ENCODE data around the gene STAM.

STAM gene

DNA sequence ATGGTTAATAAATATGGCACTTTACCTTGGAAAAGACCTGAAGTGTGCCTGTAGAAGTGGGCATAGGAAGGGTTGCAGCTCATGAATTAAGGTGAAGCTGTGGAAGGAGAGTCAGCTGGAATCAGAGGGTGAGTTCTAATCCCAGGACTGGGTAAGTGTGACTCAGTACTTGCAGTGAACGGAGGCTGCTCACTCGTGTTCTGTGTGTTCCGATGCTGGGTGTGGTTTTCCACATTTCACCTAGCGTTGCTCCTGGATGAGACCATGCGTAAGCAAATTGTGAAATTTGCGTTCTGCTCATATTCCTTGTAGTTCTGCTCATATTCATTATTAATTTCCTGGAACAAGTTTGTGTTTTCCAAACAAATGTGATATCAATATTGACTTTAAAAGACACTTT lies 85.7 kb downstream of the STAM start:
- H3K36me3 Mint-ChIP-seq (ENCODE audit: insufficient read depth) = no peaks in the 10 kb centered on the region
- H3K27ac Mint-ChIP-seq (ENCODE audit: low read depth) = no peak overlapping the region
- H3K4me3 Mint-ChIP-seq = no peak overlapping the region
- no peaks in the 10 kb centered on the region for H3K9me3 Mint-ChIP-seq
- no peaks in the 10 kb centered on the region for H3K27me3 Mint-ChIP-seq
- H3K4me1 Mint-ChIP-seq = no peaks in the 10 kb centered on the region
- ATAC-seq (replicated peaks; ENCODE audit: extremely low read depth, poor library complexity, severe bottlenecking) (no peak), DNase-seq (ENCODE audit: low spot score in 2 of 2) (no peak)

DNA sequence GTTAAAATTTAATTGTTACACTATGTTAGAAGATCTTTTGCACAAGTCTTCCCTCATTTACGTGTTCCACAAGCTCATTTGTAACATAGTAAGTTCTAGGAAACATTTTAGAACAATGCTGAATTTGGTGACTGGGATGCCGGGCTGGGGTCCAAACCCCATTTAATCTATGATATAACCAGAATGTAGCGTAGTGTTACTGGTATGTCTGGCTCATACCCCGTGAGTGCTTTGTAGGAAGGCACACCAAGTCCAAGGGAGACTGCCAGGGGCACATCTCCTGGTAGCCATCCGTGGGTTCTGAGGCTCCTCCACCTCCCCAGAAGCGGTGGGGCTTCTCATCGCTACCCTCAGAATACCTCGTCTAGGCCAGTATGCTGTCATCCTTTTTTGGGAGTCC lies 86.7 kb downstream of the STAM start:
- H3K36me3 Mint-ChIP-seq (ENCODE audit: insufficient read depth) = no peaks in the 10 kb centered on the region
- no peak overlapping the region for H3K4me3 Mint-ChIP-seq
- H3K27me3 Mint-ChIP-seq = no peaks in the 10 kb centered on the region
- no peak for ATAC-seq (replicated peaks; ENCODE audit: extremely low read depth, poor library complexity, severe bottlenecking)
- H3K27ac Mint-ChIP-seq (ENCODE audit: low read depth) = no peak overlapping the region
- no peaks in the 10 kb centered on the region for H3K9me3 Mint-ChIP-seq
- DNase-seq (ENCODE audit: low spot score in 2 of 2) = no peak
- no peaks in the 10 kb centered on the region for H3K4me1 Mint-ChIP-seq

DNA sequence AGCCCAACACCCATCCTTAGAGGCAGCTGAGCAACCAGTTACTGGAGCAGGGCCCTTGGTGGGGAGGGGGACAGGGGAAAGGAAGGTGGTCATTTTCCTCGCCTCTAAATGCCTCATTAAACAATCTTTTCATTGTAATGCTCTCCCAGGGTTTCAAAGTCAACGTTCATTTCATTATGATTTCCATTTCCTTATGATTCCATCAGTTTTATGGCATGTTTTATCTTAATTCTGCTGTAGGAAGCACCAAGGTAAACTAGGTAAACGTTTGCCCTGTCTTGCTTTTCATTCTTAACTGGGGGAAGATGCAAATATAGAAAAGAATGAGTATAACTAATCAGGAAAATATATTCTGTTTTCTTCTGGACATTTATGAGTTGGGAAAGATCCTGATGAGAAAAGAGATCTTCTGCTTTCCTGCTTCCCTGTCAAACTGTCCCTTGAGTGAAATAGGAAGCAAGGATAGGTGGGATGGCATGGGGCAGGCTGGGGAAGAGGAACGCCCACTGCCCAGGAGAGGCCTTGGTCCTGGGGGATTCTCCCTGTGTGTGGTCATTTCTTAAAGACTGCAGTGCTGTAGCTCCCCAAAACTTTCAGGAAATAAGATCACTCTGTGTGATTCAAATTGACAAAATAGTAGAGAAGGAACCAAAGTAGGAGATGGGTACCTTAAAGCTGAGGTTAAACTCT lies 87.5 kb downstream of the STAM start:
- Mint-ChIP-seq H3K4me1 (no peaks in the 10 kb centered on the region), H3K4me3 (no peak overlapping the region), H3K27me3 (no peaks in the 10 kb centered on the region), H3K36me3 (ENCODE audit: insufficient read depth) (no peaks in the 10 kb centered on the region), H3K9me3 (no peaks in the 10 kb centered on the region), H3K27ac (ENCODE audit: low read depth) (no peak overlapping the region)
- ATAC-seq (replicated peaks; ENCODE audit: extremely low read depth, poor library complexity, severe bottlenecking) (no peak), DNase-seq (ENCODE audit: low spot score in 2 of 2) (no peak)

DNA sequence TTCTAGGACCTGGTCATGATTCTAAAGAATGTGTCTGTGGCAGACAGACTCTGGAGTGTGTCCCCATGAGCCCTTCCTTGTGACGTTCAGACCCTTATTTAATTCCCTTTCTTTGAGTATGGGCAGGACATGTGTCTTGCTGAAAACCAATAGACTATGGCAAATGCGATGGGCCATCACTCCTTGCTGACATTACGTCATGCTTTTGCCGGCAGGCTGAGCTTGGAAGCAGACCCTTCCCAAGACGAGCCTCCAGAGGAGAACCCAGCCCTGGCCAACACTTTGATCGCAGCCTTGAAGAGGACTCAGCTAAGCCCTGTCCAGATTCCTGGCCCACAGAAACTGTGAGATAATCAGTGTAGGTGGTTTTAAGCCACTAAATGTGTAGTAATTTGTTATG lies 89.7 kb downstream of the STAM start:
- no peak overlapping the region for H3K4me3 Mint-ChIP-seq
- no peak overlapping the region for H3K27ac Mint-ChIP-seq (ENCODE audit: low read depth)
- no peaks in the 10 kb centered on the region for H3K9me3 Mint-ChIP-seq
- H3K4me1 Mint-ChIP-seq = no peaks in the 10 kb centered on the region
- DNase-seq (ENCODE audit: low spot score in 2 of 2) = no peak
- no peak for ATAC-seq (replicated peaks; ENCODE audit: extremely low read depth, poor library complexity, severe bottlenecking)
- H3K36me3 Mint-ChIP-seq (ENCODE audit: insufficient read depth) = no peaks in the 10 kb centered on the region
- no peaks in the 10 kb centered on the region for H3K27me3 Mint-ChIP-seq

DNA sequence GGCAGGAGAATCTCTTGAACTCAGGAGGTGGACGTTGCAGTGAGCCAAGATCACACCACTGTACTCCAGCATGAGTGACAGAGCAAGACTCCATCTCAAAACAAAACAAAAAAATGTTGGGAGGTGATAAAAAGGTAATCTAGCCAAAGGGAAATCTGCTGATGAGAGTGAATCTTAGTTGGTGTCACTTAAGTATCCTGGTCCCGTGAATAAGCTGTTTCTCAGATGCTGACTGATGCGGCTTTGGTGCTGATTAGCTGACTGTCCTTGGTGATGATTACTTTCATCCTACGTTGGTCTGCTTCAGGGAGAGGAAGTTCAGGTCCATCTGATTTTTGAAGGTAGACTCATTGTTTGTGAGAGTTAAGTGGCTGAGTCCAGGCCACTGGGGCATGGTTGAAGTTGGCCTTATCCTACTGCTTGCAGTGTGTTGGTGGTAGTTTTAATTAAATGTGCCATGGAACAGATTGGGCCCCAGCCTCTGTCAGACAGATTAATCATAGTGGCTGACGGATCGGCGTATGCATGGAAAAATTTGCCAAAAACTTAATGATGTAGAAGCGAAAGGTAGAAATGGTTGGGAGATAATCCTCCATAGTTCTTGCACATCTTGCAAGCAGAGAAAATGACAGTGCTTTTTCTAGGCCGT lies 90.6 kb downstream of the STAM start:
- H3K27me3 Mint-ChIP-seq = no peaks in the 10 kb centered on the region
- H3K4me1 Mint-ChIP-seq = no peaks in the 10 kb centered on the region
- no peaks in the 10 kb centered on the region for H3K9me3 Mint-ChIP-seq
- no peak for DNase-seq (ENCODE audit: low spot score in 2 of 2)
- no peak overlapping the region for H3K27ac Mint-ChIP-seq (ENCODE audit: low read depth)
- no peak overlapping the region for H3K4me3 Mint-ChIP-seq
- no peaks in the 10 kb centered on the region for H3K36me3 Mint-ChIP-seq (ENCODE audit: insufficient read depth)
- no peak for ATAC-seq (replicated peaks; ENCODE audit: extremely low read depth, poor library complexity, severe bottlenecking)

DNA sequence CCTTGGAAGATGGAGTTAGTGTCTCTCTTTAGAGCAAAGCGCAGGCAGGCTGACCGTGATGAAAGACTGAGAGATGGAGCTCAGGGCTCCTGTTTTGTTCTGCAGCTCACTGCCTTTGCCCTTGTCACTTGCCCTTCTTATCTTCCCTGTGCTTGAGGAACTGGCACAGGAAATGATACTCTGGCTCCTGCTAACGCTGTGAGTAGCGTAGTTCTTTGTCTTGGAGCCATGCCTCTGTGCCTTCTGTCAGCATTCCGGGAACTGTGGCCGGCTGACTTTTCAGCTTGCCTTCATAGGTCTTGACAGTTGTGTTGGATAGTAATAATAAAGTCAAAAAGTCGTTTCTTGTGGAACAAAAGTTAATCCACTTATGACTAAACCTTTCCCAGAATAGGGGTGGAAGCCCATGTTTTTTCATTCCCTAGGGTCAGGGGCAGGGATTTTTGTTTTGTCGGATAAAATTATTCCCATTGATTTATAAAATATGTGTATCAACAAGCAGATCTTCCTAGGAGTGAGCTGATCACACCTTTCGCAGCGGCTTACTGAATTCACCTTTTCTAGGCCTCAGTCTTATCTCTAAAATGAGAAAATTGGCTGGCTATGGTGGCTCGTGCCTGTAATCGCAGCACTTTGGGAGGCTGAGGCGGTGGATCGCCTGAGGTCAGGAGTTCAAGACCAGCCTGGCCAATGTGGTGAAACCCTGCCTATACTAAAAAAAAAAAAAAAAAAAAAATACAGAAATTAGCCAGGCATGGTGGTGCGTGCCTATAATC lies 91.4 kb downstream of the STAM start:
- Mint-ChIP-seq H3K9me3 (no peaks in the 10 kb centered on the region), H3K4me1 (no peaks in the 10 kb centered on the region), H3K36me3 (ENCODE audit: insufficient read depth) (no peaks in the 10 kb centered on the region), H3K4me3 (no peak overlapping the region), H3K27ac (ENCODE audit: low read depth) (no peak overlapping the region), H3K27me3 (no peaks in the 10 kb centered on the region)
- ATAC-seq (replicated peaks; ENCODE audit: extremely low read depth, poor library complexity, severe bottlenecking) = no peak
- DNase-seq (ENCODE audit: low spot score in 2 of 2) = no peak

DNA sequence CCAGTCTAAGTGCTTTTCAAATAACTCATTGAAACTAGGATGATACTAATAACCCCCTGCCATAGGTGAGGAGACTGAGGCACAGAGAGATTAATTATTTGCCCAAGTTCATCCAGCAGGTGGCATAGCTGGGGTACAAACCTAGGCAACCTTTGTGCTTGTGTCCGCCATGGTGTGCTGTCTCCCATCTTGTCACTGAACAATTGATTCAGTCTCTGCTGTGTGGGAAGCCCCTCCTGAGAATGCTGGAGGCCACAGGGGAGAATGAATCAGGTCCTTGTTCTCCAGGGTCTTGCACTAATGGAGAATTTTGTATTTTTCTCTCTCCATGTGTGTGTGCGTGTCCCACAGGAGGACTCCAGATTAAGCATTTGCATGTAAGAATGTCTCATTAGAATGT lies 92.3 kb downstream of the STAM start:
- no peaks in the 10 kb centered on the region for H3K27me3 Mint-ChIP-seq
- no peak overlapping the region for H3K4me3 Mint-ChIP-seq
- H3K9me3 Mint-ChIP-seq = no peaks in the 10 kb centered on the region
- H3K27ac Mint-ChIP-seq (ENCODE audit: low read depth) = no peak overlapping the region
- no peak for DNase-seq (ENCODE audit: low spot score in 2 of 2)
- no peaks in the 10 kb centered on the region for H3K4me1 Mint-ChIP-seq
- H3K36me3 Mint-ChIP-seq (ENCODE audit: insufficient read depth) = no peaks in the 10 kb centered on the region
- ATAC-seq (replicated peaks; ENCODE audit: extremely low read depth, poor library complexity, severe bottlenecking) = no peak

DNA sequence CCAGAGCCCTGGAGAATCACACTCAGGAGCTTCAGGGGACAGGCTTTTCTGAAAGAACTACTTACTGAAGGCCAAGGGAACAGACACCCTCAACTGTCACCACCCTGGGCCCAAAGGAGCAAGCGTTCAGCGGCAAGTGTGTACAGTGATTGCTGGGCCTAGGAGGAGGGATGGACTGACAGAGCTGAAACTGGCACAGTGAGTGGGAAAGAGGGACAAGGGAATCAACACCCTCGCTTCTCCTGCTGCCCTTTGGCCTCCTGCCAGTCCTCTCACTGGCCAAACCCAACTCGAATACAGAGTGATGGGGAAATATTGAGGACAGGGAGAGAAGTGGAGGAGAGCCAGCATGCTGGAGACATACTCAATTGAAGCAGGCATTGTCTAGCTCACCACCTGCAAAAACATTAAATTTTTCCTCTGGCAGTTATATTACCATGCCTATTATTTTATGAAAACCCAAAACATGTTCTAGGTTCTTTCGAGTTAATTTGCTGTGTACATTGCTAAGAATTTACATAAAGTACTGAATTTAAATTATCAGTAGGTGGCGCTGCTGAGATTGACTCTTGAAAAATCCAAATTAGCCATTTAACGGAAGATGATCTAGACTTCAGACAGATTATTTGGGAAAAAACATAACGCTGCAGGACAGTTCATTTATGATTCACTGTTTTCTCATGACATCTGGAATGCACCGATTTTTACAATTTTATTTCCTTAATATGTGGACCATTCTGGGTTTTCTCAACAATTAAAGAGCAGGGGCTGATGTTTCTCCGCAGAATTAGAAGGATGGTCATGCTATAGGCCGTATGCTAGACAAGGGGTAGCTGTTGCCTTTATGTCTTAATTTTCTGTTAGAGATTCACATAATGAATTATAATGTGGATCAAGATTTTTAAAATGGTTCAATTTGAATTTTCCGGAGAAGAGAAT lies 93.3 kb downstream of the STAM start:
- no peak overlapping the region for H3K4me3 Mint-ChIP-seq
- H3K27ac Mint-ChIP-seq (ENCODE audit: low read depth) = no peak overlapping the region
- H3K9me3 Mint-ChIP-seq = no peaks in the 10 kb centered on the region
- no peak for DNase-seq (ENCODE audit: low spot score in 2 of 2)
- no peak for ATAC-seq (replicated peaks; ENCODE audit: extremely low read depth, poor library complexity, severe bottlenecking)
- no peaks in the 10 kb centered on the region for H3K4me1 Mint-ChIP-seq
- H3K27me3 Mint-ChIP-seq = no peaks in the 10 kb centered on the region
- no peaks in the 10 kb centered on the region for H3K36me3 Mint-ChIP-seq (ENCODE audit: insufficient read depth)

DNA sequence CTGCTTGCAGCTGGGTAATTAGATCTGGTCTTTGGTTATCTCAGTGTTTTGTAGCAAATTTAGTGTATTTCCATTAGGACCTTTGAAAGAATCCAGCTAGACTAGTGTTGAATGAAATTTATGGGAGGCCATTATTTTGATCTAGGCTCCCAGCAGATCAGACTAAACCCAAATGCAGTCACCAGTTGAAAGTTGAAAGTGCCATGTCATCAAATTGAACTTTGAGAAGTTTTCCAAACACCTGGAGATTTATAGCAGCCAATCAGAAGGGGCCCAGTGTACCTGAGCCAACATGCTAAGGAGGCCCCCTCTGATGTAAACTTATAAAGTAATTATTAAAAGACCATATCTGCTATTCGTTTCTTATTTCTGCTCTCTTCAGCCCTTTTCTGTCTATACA lies 96.7 kb downstream of the STAM start:
- no peaks in the 10 kb centered on the region for H3K36me3 Mint-ChIP-seq (ENCODE audit: insufficient read depth)
- no peaks in the 10 kb centered on the region for H3K4me1 Mint-ChIP-seq
- H3K27me3 Mint-ChIP-seq = no peaks in the 10 kb centered on the region
- DNase-seq (ENCODE audit: low spot score in 2 of 2) (no peak), ATAC-seq (replicated peaks; ENCODE audit: extremely low read depth, poor library complexity, severe bottlenecking) (no peak)
- no peak overlapping the region for H3K4me3 Mint-ChIP-seq
- H3K9me3 Mint-ChIP-seq = no peaks in the 10 kb centered on the region
- no peak overlapping the region for H3K27ac Mint-ChIP-seq (ENCODE audit: low read depth)

DNA sequence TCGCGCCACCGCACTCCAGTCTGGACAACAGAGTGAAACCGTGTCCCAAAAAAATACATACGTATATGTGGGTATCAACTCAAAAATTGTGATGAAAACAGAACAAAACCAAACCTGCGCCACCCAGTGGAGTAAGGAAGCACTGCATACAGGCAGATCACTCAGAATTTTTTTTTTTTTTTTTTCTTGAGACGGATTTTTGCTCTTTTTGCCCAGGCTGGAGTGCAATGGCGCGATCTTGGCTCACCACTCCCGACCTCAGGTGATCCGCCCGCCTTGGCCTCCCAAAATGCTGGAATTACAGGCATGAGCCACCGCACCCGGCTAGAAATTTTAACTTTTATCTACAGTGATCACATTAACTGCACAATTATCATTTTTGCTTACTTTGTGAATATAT lies 99.0 kb downstream of the STAM start:
- DNase-seq (ENCODE audit: low spot score in 2 of 2) (peak; percentile 50 to 66), ATAC-seq (replicated peaks; ENCODE audit: extremely low read depth, poor library complexity, severe bottlenecking) (peak; percentile 49)
- no peaks in the 10 kb centered on the region for H3K4me1 Mint-ChIP-seq
- no peak overlapping the region for H3K27ac Mint-ChIP-seq (ENCODE audit: low read depth)
- H3K9me3 Mint-ChIP-seq = no peaks in the 10 kb centered on the region
- peaks cover 2% of the 10 kb centered on the region for H3K36me3 Mint-ChIP-seq (ENCODE audit: insufficient read depth)
- H3K4me3 Mint-ChIP-seq = no peak overlapping the region
- no peaks in the 10 kb centered on the region for H3K27me3 Mint-ChIP-seq

DNA sequence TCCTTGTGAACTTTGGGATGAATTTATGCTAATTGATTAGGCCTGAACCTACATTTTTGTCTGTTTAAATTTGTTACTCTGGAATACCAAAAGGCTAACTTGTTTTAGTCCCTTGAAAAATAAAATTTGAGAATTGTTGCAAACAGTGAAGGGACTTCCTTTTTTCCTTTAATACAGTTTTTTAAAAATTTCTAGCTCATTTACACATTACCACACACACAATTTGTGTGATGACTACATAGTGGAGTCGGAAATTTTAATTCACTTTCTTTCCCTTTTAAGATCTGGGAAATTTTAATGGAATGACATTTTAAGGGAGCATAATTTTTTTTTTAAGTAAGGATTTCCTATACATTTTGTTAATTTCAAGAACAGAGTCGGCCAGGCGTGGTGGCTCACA lies 99.5 kb downstream of the STAM start:
- no peaks in the 10 kb centered on the region for H3K4me1 Mint-ChIP-seq
- no peaks in the 10 kb centered on the region for H3K27me3 Mint-ChIP-seq
- ATAC-seq (replicated peaks; ENCODE audit: extremely low read depth, poor library complexity, severe bottlenecking) (no peak), DNase-seq (ENCODE audit: low spot score in 2 of 2) (no peak)
- H3K27ac Mint-ChIP-seq (ENCODE audit: low read depth) = no peak overlapping the region
- H3K4me3 Mint-ChIP-seq = no peak overlapping the region
- H3K9me3 Mint-ChIP-seq = no peaks in the 10 kb centered on the region
- peaks cover 2% of the 10 kb centered on the region for H3K36me3 Mint-ChIP-seq (ENCODE audit: insufficient read depth)

DNA sequence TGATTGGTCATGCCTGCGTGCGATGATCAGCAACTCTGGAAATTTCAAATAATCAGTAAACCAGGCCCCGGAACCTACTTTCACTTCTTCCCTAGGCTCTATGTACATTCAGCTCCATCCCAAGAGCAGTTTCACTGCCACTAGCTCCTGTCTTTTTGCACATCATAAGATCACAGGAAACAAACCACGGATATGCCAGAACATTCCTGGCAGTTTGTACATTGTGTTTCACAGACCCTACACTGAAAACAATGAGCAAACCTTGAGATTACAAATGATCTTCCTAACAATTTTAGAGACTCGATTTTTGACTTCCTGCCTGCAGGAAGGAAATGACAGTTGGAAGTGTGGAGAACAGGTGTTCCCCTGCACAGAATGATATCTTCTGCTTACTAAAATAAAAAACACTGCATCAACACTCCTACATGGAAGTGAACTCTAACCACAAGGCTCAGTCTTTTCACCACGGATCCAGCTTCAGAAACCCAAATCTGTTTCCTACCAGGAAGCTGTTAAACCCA lies 100.5 kb downstream of the STAM start:
- peaks cover 2% of the 10 kb centered on the region for H3K36me3 Mint-ChIP-seq (ENCODE audit: insufficient read depth)

More for the DNA sequence above, 100.5 kb downstream of the STAM start:
- no peaks in the 10 kb centered on the region for H3K4me1 Mint-ChIP-seq
- H3K27ac Mint-ChIP-seq (ENCODE audit: low read depth) = no peak overlapping the region
- no peak for ATAC-seq (replicated peaks; ENCODE audit: extremely low read depth, poor library complexity, severe bottlenecking)
- H3K4me3 Mint-ChIP-seq = no peak overlapping the region
- DNase-seq (ENCODE audit: low spot score in 2 of 2) = no peak
- no peaks in the 10 kb centered on the region for H3K27me3 Mint-ChIP-seq
- no peaks in the 10 kb centered on the region for H3K9me3 Mint-ChIP-seq
